ENCODE results near the gene HDAC4.

GRCh38 chr2:239312741-239313667 is 87.8 kb downstream of the HDAC4 start:
- TF ChIP-seq CEBPB (IDR thresholded peaks at IDR 0.05) (no peak), MAZ (IDR thresholded peaks at IDR 0.05; ENCODE audit: borderline replicate concordance, low read depth, low read length) (no peak), POLR2A (IDR thresholded peaks at IDR 0.05; ENCODE audit: low read length) (no peak), CTCF (IDR thresholded peaks at IDR 0.05) (no peak), ZNF302 (CRISPR knock-in tag; IDR thresholded peaks at IDR 0.05) (no peak), PHF8 (IDR thresholded peaks at IDR 0.05; ENCODE audit: borderline replicate concordance, low read depth) (no peak), POLR2AphosphoS2 (conservative IDR thresholded peaks at IDR 0.05; ENCODE audit: low read length) (no peak), NR3C1 (IDR thresholded peaks at IDR 0.05) (no peak), HMGXB4 (CRISPR knock-in tag; IDR thresholded peaks at IDR 0.05; ENCODE audit: borderline replicate concordance) (no peak), MAX (IDR thresholded peaks at IDR 0.05) (no peak)

Data from A549 (cell line).